ENCODE results near the gene LRP2BP.
"Not testable (repeated sequence)": the region's sequence is repeated elsewhere in the genome, so short reads cannot be mapped to it uniquely, and the experiment has no call there.

LRP2BP gene

GRCh38 chr4:185322803-185323202 lies 72.9 kb downstream of the LRP2BP start:
- DNase-seq = no peak

DNA sequence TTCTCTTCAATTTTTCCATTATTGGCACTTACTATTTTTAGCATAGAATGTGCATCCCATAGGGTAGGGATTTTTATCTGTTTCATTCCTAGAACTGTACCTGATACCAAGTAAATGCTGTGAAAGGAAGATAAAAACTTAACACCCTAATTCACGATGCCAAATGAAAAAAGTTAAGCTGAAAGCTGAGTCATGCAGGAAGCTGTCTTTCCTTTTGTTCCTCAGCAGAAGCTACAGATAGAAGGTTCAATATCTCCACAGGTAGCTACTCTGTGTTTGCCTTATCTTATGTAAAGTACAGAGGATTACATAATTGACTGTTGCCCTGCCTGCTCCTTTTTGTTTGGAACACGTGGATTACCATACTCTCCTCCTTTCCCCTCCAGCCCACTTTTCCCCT lies 77.0 kb downstream of the LRP2BP start:
- peak; percentile 81 for DNase-seq

- no peak for DNase-seq
Measured at GRCh38 chr4:185317880-185318279, 77.8 kb downstream of the LRP2BP start.

DNA sequence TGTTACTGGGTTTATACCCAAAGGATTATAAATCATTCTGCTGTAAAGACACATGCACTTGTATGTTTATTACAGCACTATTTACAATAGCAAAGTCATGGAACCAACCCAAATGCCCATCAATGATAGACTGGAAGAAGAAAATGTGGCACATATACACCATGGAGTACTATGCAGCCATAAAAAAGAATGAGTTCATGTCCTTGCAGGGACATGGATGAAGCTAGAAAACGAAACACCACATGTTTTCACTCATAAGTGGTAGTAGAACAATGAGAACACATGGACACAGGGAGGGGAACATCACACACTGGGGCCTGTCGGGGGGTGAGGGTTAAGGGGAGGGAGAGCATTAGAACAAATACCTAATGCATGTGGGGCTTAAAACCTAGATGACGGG lies 78.3 kb downstream of the LRP2BP start:
- not testable (repeated sequence) for DNase-seq

Measured in NCI-H69 (cell line).